Cardiac fibroblast (primary cell): ENCODE data around the gene CACNA1A.

Source experiments
- DNase-seq, 2 donors: peaks; one replicate each; pipeline versions ENCODE4 v3.0.0 to v3.0.0-alpha.2; 2010; ENCODE audit warnings: low read depth in 2 of 2
- H3K4me3 ChIP-seq, 2 donors: replicated peaks in 1 of 2; 1 replicate in 1 of 2; 2 replicates in 1 of 2; pipeline ENCODE4 v1.5.1; 2011; ENCODE audit warnings: low read depth in 2 of 2, low read length in 2 of 2, mild to moderate bottlenecking in 2 of 2, moderate library complexity in 1 of 2
- TF ChIP-seq, protein P1 (sequence below): IDR thresholded peaks from one replicate; pipeline ENCODE4 v1.5.1; 2011; ENCODE audit warnings: low read depth, mild to moderate bottlenecking, low read length, inconsistent platforms

CACNA1A gene

DNA sequence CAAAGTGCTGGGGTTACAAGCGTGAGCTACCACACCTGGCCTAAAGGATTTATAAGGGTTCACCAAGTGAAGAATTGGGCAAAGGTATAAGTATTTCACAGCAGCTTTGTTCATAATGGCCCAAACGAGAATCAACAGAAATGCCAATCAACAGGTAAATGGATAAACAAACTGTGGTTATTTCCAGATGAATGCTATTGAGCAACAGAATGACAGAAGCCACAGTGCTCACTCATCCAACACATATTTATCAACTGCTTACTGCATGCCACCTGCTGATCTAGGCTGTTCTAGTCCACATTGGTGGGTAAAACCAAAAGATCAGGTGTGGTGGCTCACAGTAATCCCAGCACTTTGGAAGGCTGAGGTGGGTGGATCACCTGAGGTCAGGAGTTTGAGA is 27.7 kb downstream of the CACNA1A start:
- TF ChIP-seq, protein P1, sequence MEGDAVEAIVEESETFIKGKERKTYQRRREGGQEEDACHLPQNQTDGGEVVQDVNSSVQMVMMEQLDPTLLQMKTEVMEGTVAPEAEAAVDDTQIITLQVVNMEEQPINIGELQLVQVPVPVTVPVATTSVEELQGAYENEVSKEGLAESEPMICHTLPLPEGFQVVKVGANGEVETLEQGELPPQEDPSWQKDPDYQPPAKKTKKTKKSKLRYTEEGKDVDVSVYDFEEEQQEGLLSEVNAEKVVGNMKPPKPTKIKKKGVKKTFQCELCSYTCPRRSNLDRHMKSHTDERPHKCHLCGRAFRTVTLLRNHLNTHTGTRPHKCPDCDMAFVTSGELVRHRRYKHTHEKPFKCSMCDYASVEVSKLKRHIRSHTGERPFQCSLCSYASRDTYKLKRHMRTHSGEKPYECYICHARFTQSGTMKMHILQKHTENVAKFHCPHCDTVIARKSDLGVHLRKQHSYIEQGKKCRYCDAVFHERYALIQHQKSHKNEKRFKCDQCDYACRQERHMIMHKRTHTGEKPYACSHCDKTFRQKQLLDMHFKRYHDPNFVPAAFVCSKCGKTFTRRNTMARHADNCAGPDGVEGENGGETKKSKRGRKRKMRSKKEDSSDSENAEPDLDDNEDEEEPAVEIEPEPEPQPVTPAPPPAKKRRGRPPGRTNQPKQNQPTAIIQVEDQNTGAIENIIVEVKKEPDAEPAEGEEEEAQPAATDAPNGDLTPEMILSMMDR, result no peak
- no peak for DNase-seq
- no peak overlapping the region for H3K4me3 ChIP-seq

DNA sequence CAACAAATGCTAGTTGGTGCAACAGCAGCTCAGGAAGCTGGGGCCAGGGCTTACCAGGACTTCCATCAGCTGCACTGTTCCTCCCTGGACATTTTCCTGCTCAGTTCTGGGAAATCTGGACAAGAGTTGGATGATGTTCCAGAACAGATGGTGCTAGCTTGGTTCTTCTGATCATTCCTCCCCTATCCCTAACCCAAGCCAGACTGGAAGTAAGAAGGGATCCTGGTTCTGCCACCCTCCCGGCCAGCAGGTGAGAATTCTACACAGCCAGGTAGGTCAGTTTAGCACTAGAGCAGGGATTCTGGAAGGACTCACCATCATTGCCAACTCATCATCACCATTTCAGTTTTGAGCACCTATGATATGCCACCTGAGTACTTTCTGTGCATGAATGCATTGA is 30.2 kb downstream of the CACNA1A start:
- DNase-seq, result no peak
- TF ChIP-seq, protein P1, result no peak
- H3K4me3 ChIP-seq, result no peak overlapping the region

DNA sequence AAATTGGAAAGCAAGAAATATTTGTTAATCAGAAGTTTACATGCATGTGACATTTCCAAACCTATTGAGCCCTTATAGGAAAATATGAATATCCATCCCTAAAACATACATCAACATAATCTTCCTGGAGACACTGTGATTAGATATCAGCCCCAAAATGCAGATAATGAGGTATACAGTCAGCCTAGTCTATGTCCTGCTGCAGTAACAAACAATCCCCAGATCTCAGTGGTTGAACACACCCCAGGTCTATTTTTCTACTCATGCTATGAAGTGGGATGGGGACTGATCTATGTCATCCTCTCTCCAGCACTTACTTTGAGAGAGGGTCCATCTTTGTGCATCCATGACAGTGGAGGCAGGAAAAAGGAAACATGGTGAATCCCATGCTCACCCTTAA is 31.2 kb downstream of the CACNA1A start:
- TF ChIP-seq, protein P1, result no peak
- no peak overlapping the region for H3K4me3 ChIP-seq
- no peak for DNase-seq

DNA sequence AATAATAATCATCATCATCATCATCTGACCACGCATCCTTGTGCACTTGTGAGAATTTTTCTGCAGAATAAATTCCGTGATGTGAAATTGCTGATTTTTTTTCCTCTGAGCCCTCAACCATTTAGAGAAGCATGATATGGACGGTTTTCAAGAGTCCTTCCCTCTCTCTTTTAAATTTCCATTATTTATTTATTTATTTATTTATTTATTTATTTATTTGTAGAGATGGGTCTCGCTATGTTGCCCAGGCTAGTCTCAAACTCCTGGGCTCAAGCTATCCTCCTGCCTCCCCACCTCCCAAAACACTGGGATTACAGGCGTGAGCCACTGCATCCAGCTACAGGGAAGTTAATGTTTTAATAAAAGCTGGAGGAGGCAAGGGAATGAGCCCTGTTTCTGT is 39.6 kb downstream of the CACNA1A start:
- H3K4me3 ChIP-seq, result no peak overlapping the region
- DNase-seq, result no peak
- TF ChIP-seq, protein P1, result no peak

DNA sequence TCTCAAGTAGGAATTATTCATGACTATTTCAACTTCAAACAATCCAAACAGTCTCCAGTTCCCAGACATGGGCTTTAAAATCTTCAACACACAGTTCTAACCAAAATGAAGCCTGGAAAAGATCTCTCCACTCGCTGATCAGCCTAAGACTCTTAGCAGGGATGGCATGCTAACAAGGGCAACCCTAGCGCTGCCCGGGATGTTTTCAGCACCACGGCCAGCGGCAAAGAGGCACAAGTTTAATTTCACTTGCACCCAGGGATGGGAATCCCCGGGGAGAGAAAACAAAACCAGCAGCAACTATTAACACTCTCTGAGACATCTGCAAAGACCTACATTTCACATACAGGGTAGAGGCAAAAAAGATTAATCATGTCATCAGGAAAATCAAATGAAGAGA is 43.0 kb downstream of the CACNA1A start:
- TF ChIP-seq, protein P1, result no peak
- H3K4me3 ChIP-seq, result no peak overlapping the region
- peak; percentile 8 to 15 for DNase-seq

DNA sequence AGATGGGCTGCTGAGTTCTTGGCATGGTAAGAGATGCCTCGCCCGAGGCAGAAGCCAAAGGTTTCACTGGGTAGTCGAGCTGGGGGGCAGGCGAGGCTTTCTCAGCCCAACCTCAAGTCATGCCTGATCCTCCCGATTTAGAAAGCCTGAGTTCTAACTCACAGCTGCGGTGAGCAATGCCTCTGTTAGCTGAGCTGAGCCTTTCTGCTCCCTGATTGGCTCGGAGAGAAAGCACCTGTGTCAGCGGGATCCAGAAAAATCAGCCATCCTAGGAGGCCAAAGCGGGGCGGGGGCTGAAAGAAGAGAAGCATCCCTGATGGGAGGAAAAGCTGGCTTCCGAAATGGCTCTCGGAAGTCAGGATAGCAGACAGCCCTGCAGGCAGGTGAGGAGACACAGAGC is 44.7 kb downstream of the CACNA1A start:
- TF ChIP-seq, protein P1, result no peak
- no peak for DNase-seq
- H3K4me3 ChIP-seq, result no peak overlapping the region

DNA sequence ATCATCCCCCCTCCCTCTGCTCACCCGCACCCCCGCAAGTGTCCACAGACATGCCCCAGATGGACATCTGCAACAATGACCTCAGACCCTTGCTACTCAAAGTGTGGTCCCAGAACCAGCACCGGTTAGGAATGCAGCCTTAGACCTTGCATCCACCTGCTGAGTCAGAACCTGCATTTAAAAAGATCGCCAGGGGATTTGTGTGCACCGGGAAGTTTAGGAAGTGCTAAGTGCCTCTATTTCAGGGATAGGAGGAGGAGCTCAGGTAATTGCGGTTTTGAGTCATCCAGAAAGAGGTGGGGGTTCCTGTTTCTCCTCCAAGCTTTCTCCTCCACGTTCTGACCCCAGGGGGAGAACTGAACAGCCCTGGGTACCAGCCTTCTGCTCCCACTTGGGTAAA is 46.2 kb downstream of the CACNA1A start:
- no peak for DNase-seq
- TF ChIP-seq, protein P1, result no peak
- H3K4me3 ChIP-seq, result no peak overlapping the region
